Measurements from ENCODE around the gene TIMM10B. TPM values are rescaled to one million over a fixed set of nuclear protein-coding genes. Genes with fewer than 3 reads are reported as not detected.

TIMM10B gene
- 28.4 and 38.7 TPM in 2 replicates for total RNA-seq

DNA sequence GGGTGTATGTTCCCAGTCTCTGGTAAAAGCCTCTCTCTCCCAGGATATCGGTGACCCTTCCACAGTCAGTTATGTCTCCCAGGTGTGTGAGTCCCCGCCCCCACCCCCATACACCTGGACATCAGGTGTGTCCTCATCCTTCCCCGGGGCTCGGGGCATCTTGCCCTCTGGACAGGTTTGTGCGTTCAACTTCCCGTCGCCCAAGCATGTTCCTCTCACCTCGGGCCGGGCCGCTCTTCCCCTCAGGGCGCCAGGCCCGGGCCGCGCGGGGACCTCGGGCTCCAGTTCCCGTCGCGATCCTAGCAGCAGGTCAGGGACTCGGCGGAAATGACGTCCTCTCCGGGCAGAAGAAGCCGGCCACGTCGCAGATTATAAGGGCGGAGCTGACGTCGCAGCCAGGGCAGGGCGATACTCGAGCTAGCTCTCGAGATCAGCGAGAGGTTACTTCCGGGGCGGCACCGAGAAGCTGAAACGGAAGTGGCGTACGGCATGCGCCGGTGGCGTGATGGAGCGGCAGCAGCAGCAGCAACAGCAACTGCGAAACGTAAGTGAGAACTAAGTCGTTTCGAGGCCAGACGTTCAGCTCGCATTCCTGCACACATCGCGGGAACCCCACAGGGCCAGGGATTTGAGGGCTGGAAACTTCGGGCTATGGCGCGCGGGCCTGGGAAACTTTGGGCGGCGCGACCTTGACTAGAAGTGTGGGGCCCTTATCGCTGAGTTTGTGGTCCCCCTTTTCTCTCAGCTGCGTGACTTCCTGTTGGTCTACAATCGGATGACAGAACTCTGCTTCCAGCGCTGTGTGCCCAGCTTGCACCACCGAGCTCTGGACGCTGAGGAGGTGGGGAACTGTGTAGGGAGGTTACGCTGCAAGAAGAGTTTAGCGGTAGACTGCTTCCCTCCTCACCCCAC is at the start of gene TIMM10B, which contains the start of gene ARFIP2:
TSS of gene TIMM10B (plus strand) at position 490 of the 912 bp plus-strand sequence. CDS start at position 506, 16 bp downstream.
TSS of gene ARFIP2 (minus strand) at position 320 of the 912 bp plus-strand sequence. CDS start 910 bp downstream, outside the sequence.

GRCh38 chr11:6440906-6441358 is 40.4 kb upstream of the TIMM10B start, which contains the start of gene HPX:
Gene HPX (minus strand): TSS chr11:6440987. CDS start chr11:6440963, 24 bp downstream.

GRCh38 chr11:6473451-6474412 is 7.6 kb upstream of the TIMM10B start, which contains the start of gene TRIM3:
Gene TRIM3 (minus strand): TSS chr11:6473941. CDS start chr11:6465695, 8,246 bp downstream.

GRCh38 chr11:6497069-6497839 is 16.0 kb downstream of the TIMM10B start, which contains the start of gene DNHD1:
Gene DNHD1 (plus strand): TSS chr11:6497280. CDS start chr11:6498216, 936 bp downstream.

Other genes starting within 250 kb of the TIMM10B start
- gene FHIP1B, start 246.9 kb upstream of the TIMM10B start, total RNA-seq: 6.2 and 8.4 TPM in 2 replicates
- under 0.01 TPM in 1 of 2 replicates, not detected in the other for gene CNGA4, start 242.4 kb upstream of the TIMM10B start, total RNA-seq
- not detected in 2 replicates for gene CCKBR, start 221.7 kb upstream of the TIMM10B start, total RNA-seq
- gene CAVIN3, start 161.0 kb upstream of the TIMM10B start, total RNA-seq: 135 and 389 TPM in 2 replicates
- 11.0 and 17.5 TPM in 2 replicates for gene SMPD1, start 91.0 kb upstream of the TIMM10B start, total RNA-seq
- 46.1 and 47.3 TPM in 2 replicates for gene APBB1, start 62.4 kb upstream of the TIMM10B start, total RNA-seq
- gene HPX, start 40.5 kb upstream of the TIMM10B start, total RNA-seq: not detected in 2 replicates
- gene TRIM3, start 7.6 kb upstream of the TIMM10B start, total RNA-seq: 15.6 and 18.8 TPM in 2 replicates
- gene ARFIP2, start 170 bp upstream of the TIMM10B start, total RNA-seq: 51.2 and 56.5 TPM in 2 replicates
- gene DNHD1, start 15.8 kb downstream of the TIMM10B start, total RNA-seq: 1.3 and 3.3 TPM in 2 replicates
- gene RRP8, start 122.1 kb downstream of the TIMM10B start, total RNA-seq: 10.7 and 15.8 TPM in 2 replicates
- 122 and 162 TPM in 2 replicates for gene ILK, start 122.3 kb downstream of the TIMM10B start, total RNA-seq
- gene TAF10, start 130.7 kb downstream of the TIMM10B start, total RNA-seq: 20.1 and 33.5 TPM in 2 replicates
- 48.1 and 60.3 TPM in 2 replicates for gene TPP1, start 137.9 kb downstream of the TIMM10B start, total RNA-seq
- gene DCHS1, start 174.3 kb downstream of the TIMM10B start, total RNA-seq: 29.0 and 30.2 TPM in 2 replicates
- gene MRPL17, start 201.8 kb downstream of the TIMM10B start, total RNA-seq: 87.7 and 916 TPM in 2 replicates

All from epithelial cell of umbilical artery (primary cell).